ENCODE measurements around the gene PLA2G15.

DNA sequence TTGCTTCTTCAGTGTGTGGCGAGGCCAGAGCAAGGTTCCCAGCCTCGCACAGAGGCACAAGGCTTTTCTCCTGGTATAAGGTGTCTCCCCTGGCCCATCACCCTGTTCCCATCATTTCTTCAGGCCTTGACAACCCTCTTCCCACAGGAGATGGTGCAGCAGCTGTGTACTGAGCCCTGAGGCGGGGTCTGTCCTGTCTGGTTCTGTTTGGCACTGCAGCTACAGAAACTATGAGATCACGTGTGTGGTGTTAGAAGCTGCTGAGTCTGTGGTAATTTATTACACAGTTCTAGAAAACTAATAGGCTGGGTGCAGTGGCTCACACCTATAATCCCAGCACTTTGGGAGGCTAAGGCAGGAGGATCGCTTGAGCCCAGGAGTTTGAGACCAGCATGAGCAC is 7.2 kb downstream of the PLA2G15 start:
- no peak for TF ChIP-seq EZH2 (IDR thresholded peaks at IDR 0.05; ENCODE audit: low read length, missing control alignments)
- TF ChIP-seq, protein P1, sequence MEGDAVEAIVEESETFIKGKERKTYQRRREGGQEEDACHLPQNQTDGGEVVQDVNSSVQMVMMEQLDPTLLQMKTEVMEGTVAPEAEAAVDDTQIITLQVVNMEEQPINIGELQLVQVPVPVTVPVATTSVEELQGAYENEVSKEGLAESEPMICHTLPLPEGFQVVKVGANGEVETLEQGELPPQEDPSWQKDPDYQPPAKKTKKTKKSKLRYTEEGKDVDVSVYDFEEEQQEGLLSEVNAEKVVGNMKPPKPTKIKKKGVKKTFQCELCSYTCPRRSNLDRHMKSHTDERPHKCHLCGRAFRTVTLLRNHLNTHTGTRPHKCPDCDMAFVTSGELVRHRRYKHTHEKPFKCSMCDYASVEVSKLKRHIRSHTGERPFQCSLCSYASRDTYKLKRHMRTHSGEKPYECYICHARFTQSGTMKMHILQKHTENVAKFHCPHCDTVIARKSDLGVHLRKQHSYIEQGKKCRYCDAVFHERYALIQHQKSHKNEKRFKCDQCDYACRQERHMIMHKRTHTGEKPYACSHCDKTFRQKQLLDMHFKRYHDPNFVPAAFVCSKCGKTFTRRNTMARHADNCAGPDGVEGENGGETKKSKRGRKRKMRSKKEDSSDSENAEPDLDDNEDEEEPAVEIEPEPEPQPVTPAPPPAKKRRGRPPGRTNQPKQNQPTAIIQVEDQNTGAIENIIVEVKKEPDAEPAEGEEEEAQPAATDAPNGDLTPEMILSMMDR (conservative IDR thresholded peaks at IDR 0.05 in 1 of 2, IDR thresholded peaks at IDR 0.05 in 1 of 2; ENCODE audit: low read depth in 1 of 2, low read length in 2 of 2): no peak

Measured in fibroblast of lung (primary cell).